Lower lobe of right lung (tissue), 2 donors: ENCODE data around the gene PNPLA7. TPM values are rescaled to one million over a fixed set of nuclear protein-coding genes. Genes with fewer than 3 reads are reported as not detected.

Experiments
- ATAC-seq, 2 donors: fragments of 200-7000 bp; cut with Tn5 transposase; one replicate each; pipeline ENCODE4 v1.9.1; 2020 to 2022; ENCODE audit warnings: mild to moderate bottlenecking in 2 of 2, moderate library complexity in 2 of 2
- DNase-seq: peaks from one replicate; pipeline ENCODE4 v3.0.0-alpha.2; 2020
- H3K27ac ChIP-seq: fragments of 200-600 bp; one replicate; pipeline ENCODE4 v1.8.0; 2022
- H3K27me3 ChIP-seq: fragments of 200-600 bp; one replicate; pipeline ENCODE4 v1.8.0; 2022; ENCODE audit warnings: low read depth
- H3K36me3 ChIP-seq: fragments of 200-600 bp; one replicate; pipeline ENCODE4 v1.8.0; 2022; ENCODE audit warnings: mild to moderate bottlenecking
- H3K4me1 ChIP-seq: fragments of 200-600 bp; one replicate; pipeline ENCODE4 v1.8.0; 2022
- H3K4me3 ChIP-seq: fragments of 200-600 bp; one replicate; pipeline ENCODE4 v1.8.0; 2022; ENCODE audit warnings: mild to moderate bottlenecking
- H3K9me3 ChIP-seq: fragments of 200-600 bp; one replicate; pipeline ENCODE4 v1.8.0; 2022
- CTCF ChIP-seq: fragments of 200-600 bp; IDR thresholded peaks from one replicate; pipeline ENCODE4 v1.8.0; 2022; ENCODE audit warnings: antibody characterized with exemption, mild to moderate bottlenecking
- intact Hi-C: fragments of 100-400 bp; cut with DNase I; formaldehyde crosslinking; loops from one replicate; pipeline ENCODE4 v1.11.0; 2022
- total RNA-seq: library from RNA; stranded (reverse); fragmentation: NEBNext Ultra II Directional; extraction: Animal tissue kit (Norgen Biotek cat#: 25700); gene quantifications from one replicate; pipeline ENCODE4 v1.2.1, GENCODE V29; 2021
- donor health status: DM: no; HTN: yes; CAD: no; lungs with severe emphysema.

Gene PNPLA7
- total RNA-seq, 1 donor from 2014 or later: 12.2 TPM

GRCh38 chr9:137590123-137590468, 39.9 kb upstream of the PNPLA7 start:
- H3K27ac ChIP-seq: no peak overlapping the region
- no peaks in the 10 kb centered on the region for H3K27me3 ChIP-seq
- no peak for TF ChIP-seq CTCF
- peak overlapping the region; percentile 68 for H3K4me3 ChIP-seq
- H3K9me3 ChIP-seq: no peaks in the 10 kb centered on the region
- peaks cover 30% of the 10 kb centered on the region for H3K4me1 ChIP-seq
- intact Hi-C loops: no loop called here
- ATAC-seq (no peak), DNase-seq (no peak)
- peaks cover 27% of the 10 kb centered on the region for H3K36me3 ChIP-seq

GRCh38 chr9:137589441-137590122, 39.4 kb upstream of the PNPLA7 start:
- no peaks in the 10 kb centered on the region for H3K9me3 ChIP-seq
- intact Hi-C loops: no loop called here
- no peak for ATAC-seq
- TF ChIP-seq CTCF: no peak
- H3K4me1 ChIP-seq: peaks cover 30% of the 10 kb centered on the region
- peaks cover 30% of the 10 kb centered on the region for H3K36me3 ChIP-seq
- DNase-seq: peak; percentile 49
- no peaks in the 10 kb centered on the region for H3K27me3 ChIP-seq
- peak overlapping the region; percentile 18 for H3K27ac ChIP-seq
- peak overlapping the region; percentile 68 for H3K4me3 ChIP-seq

- H3K27ac ChIP-seq: no peak overlapping the region
- no peak for DNase-seq
- H3K36me3 ChIP-seq: peaks cover 35% of the 10 kb centered on the region
- H3K4me3 ChIP-seq: peak overlapping the region; percentile 68
- no peak for TF ChIP-seq CTCF
- intact Hi-C loops: no loop called here
- no peaks in the 10 kb centered on the region for H3K9me3 ChIP-seq
- ATAC-seq: no peak
- H3K27me3 ChIP-seq: no peaks in the 10 kb centered on the region
- peaks cover 30% of the 10 kb centered on the region for H3K4me1 ChIP-seq
These were observed 38.7 kb upstream of the PNPLA7 start for GRCh38 chr9:137588891-137589290.

- ATAC-seq: no peak
- intact Hi-C loops: no loop called here
- no peak overlapping the region for H3K27ac ChIP-seq
- peaks cover 30% of the 10 kb centered on the region for H3K4me1 ChIP-seq
- DNase-seq: no peak
- H3K27me3 ChIP-seq: no peaks in the 10 kb centered on the region
- TF ChIP-seq CTCF: no peak
- H3K36me3 ChIP-seq: peaks cover 35% of the 10 kb centered on the region
- no peaks in the 10 kb centered on the region for H3K9me3 ChIP-seq
- no peak overlapping the region for H3K4me3 ChIP-seq
These were observed 38.1 kb upstream of the PNPLA7 start for GRCh38 chr9:137588311-137588710.

- TF ChIP-seq CTCF: no peak
- DNase-seq: no peak
- H3K4me1 ChIP-seq: peaks cover 19% of the 10 kb centered on the region
These were observed 36.7 kb upstream of the PNPLA7 start for GRCh38 chr9:137586854-137587253.

More at GRCh38 chr9:137586854-137587253, 36.7 kb upstream of the PNPLA7 start:
- Histone ChIP-seq H3K27me3 (no peaks in the 10 kb centered on the region), H3K36me3 (peaks cover 47% of the 10 kb centered on the region), H3K9me3 (no peaks in the 10 kb centered on the region), H3K4me3 (no peak overlapping the region), H3K27ac (no peak overlapping the region)
- intact Hi-C loops: no loop called here
- ATAC-seq: no peak
